Transverse colon (tissue), 4 donors: ENCODE data around the gene HIVEP3. TPM values are rescaled to one million over a fixed set of nuclear protein-coding genes. Genes with fewer than 3 reads are reported as not detected.

ENCODE experiments used
- DNase-seq: peaks from one replicate; pipeline ENCODE4 v3.0.0-alpha.2; 2019
- H3K27ac ChIP-seq, 4 donors: fragments of 200-600 bp; sonication (generic); 2 replicates each; pipeline ENCODE4 v1.5.1; 2016 to 2018; ENCODE audit warnings: inconsistent platforms in 4 of 4
- H3K27me3 ChIP-seq: fragments of 200-600 bp; sonication (generic); 2 replicates; pipeline ENCODE4 v1.5.1; 2017; ENCODE audit warnings: inconsistent platforms
- H3K36me3 ChIP-seq, 4 donors: fragments of 200-600 bp; sonication (generic); 2 replicates each; pipeline ENCODE4 v1.5.1; 2017 to 2019; ENCODE audit warnings: inconsistent platforms in 4 of 4
- H3K4me1 ChIP-seq, 4 donors: fragments of 200-600 bp; sonication (generic); 2 replicates each; pipeline ENCODE4 v1.5.1; 2017 to 2020; ENCODE audit warnings: inconsistent platforms in 4 of 4
- H3K4me3 ChIP-seq, 4 donors: fragments of 200-600 bp; sonication (generic); 1 replicate in 1 of 4; 2 replicates in 3 of 4; pipeline versions ENCODE4 v1.5.1 to v1.6.1; 2017 to 2019; ENCODE audit warnings: inconsistent platforms in 4 of 4
- H3K9me3 ChIP-seq, 2 donors: fragments of 200-600 bp; sonication (generic); 2 replicates each; pipeline ENCODE4 v1.5.1; 2017 to 2019; ENCODE audit warnings: inconsistent platforms in 2 of 2
- EP300 ChIP-seq: sonication (generic); formaldehyde crosslinking; IDR thresholded peaks from one replicate; pipeline ENCODE4 v1.6.1; 2017; ENCODE audit warnings: antibody characterized with exemption, low read depth
- POLR2A ChIP-seq: fragments of 450-650 bp; IDR thresholded peaks from one replicate; pipeline ENCODE4 v1.6.1; 2016; ENCODE audit warnings: antibody characterized with exemption, mild to moderate bottlenecking, moderate library complexity
- POLR2AphosphoS5 ChIP-seq, 3 donors: sonication (generic); formaldehyde crosslinking; IDR thresholded peaks; one replicate each; pipeline ENCODE4 v1.6.1; 2016; ENCODE audit warnings: antibody characterized with exemption in 3 of 3
- WGBS, 2 donors: methylation state at CpG; one replicate each; pipeline ENCODE4 v1.1.5; 2018; ENCODE audit warnings: low coverage in 1 of 2; 5-methylcytosine and 5-hydroxymethylcytosine counted together
- in situ Hi-C, 4 donors: fragments of 200-750 bp; cut with MboI; loops; one replicate each; pipeline versions ENCODE4 v1.15.0 to v1.15.1; 2017; ENCODE audit warnings: low sequenced_read_pairs in 3 of 4, low pct_ligation_motif_present in 1 of 4, low pct_unique_long_range_greater_than_20kb in 1 of 4
- intact Hi-C: fragments of 100-400 bp; cut with DNase I; formaldehyde crosslinking; loops from one replicate; pipeline ENCODE4 v1.15.1; 2023; ENCODE audit warnings: low total_unique reads
- total RNA-seq, 4 donors: library from RNA; depleted of rRNA; stranded (reverse); fragments of >200 nt; gene quantifications; one replicate each; pipeline ENCODE4 v1.1.0, GENCODE V29; 2016
- TF ChIP-seq, protein P1 (sequence below), 5 experiments: fragments of 200-600 bp in 3 of 5; fragments of 450-650 bp in 2 of 5; sonication (generic) in 3 of 5; IDR thresholded peaks; 1 replicate in 2 of 5; 2 replicates in 3 of 5; pipeline ENCODE4 v1.5.1; 2016 to 2017; ENCODE audit warnings: antibody characterized with exemption in 5 of 5, inconsistent platforms in 3 of 5, mild to moderate bottlenecking in 2 of 5, moderate library complexity in 1 of 5

The HIVEP3 gene
- total RNA-seq, 4 donors from 2014 or later = 3.7 to 15.0 (median 5.2) TPM

DNA sequence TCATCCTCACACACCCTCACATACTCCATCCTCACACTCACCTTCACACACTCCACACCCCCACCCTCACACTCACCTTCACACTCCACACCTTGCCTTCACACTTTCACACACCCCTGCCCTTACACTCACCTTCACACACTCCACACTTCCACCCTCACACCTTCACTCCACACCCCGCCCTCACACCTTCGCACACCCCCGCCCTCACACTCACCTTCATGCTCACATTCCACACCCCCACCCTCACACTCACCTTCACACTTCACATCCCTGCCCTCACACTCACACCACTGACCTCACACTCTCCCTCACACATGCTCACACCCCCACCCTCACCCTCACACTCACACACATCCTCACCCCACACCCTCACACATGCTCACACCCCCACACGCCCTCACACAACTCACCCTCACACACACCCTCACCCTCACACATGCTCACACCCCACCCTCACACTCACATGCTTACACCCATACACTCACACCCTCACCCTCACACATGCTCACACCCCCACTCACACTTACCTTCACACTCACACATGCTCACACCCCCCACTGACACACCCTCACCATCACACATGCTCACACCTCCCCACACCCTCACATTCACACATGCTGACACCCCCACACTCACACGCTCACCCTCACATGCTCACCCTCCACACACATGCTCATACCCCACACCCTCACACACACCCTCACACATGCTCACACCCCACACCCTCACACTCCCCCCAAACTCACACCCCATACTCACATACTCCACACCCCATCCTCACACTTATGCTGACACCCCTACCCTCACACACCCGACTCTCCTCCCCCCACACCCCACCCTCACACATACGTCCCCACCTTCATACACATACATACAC, 389.8 kb downstream of the HIVEP3 start:
- intact Hi-C loops (no loop called here), in situ Hi-C loops (no loop called here)
- H3K4me1 ChIP-seq = no peaks in the 10 kb centered on the region
- no peak for DNase-seq
- H3K27me3 ChIP-seq = no peaks in the 10 kb centered on the region
- H3K27ac ChIP-seq = no peak overlapping the region
- H3K4me3 ChIP-seq = no peak overlapping the region
- no peaks in the 10 kb centered on the region for H3K36me3 ChIP-seq
- TF ChIP-seq POLR2AphosphoS5 (IDR thresholded peaks at IDR 0.05) (no peak), POLR2A (no peak), EP300 (no peak)
- TF ChIP-seq, protein P1, sequence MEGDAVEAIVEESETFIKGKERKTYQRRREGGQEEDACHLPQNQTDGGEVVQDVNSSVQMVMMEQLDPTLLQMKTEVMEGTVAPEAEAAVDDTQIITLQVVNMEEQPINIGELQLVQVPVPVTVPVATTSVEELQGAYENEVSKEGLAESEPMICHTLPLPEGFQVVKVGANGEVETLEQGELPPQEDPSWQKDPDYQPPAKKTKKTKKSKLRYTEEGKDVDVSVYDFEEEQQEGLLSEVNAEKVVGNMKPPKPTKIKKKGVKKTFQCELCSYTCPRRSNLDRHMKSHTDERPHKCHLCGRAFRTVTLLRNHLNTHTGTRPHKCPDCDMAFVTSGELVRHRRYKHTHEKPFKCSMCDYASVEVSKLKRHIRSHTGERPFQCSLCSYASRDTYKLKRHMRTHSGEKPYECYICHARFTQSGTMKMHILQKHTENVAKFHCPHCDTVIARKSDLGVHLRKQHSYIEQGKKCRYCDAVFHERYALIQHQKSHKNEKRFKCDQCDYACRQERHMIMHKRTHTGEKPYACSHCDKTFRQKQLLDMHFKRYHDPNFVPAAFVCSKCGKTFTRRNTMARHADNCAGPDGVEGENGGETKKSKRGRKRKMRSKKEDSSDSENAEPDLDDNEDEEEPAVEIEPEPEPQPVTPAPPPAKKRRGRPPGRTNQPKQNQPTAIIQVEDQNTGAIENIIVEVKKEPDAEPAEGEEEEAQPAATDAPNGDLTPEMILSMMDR (IDR thresholded peaks at IDR 0.05) = no peak
- no peaks in the 10 kb centered on the region for H3K9me3 ChIP-seq
- WGBS, 2 donors = 68 to 75% methylated on average over 6 to 7 of the region's 7 CpGs

DNA sequence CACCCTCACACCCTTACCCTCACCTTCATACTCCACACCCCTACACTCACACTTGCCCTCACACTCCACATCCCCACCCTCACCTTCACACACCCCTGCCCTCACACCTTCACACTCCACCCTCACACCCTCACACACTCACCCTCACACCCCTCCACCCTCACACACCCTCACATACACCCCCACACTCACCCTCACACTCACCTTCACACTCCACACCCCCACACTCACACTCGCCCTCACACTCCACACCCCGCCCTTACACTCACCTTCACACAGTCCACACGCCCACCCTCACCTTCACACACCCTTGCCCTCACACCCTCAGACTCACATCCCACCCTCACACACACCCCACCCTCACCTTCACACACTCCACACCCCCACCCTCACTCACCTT, 390.6 kb downstream of the HIVEP3 start:
- no peaks in the 10 kb centered on the region for H3K27me3 ChIP-seq
- intact Hi-C loops (no loop called here), in situ Hi-C loops (no loop called here)
- H3K4me3 ChIP-seq = no peak overlapping the region
- H3K27ac ChIP-seq = no peak overlapping the region
- H3K9me3 ChIP-seq = no peaks in the 10 kb centered on the region
- no peak for DNase-seq
- 71 to 84% methylated on average over 3 of the region's 3 CpGs for WGBS, 2 donors
- H3K36me3 ChIP-seq = no peaks in the 10 kb centered on the region
- H3K4me1 ChIP-seq = no peaks in the 10 kb centered on the region
- TF ChIP-seq POLR2A (no peak), POLR2AphosphoS5 (IDR thresholded peaks at IDR 0.05) (no peak), EP300 (no peak)
- TF ChIP-seq, protein P1 (IDR thresholded peaks at IDR 0.05) = no peak

DNA sequence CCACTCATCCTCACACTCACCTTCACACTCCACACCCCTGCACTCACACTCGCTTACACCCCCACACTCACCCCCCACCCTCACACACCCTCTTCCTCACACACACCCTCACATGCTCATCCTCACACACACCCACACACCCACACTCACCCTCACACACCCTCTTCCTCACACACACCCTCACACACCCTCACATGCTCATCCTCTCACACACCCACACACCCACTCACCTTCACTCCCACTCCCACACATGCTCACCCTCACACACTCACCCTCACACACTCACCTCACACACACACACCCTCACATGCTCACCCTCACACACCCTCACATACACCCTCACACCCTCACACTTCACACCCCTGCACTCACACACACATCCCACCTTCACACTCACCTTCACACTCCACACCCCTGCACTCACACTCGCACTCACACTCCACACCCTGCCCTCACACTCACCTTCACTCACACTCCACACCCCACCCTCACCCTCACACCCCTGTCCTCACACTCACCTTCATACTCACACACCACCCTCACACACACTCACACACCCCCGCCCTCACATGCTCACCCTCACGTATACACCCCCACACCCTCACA, 391.7 kb downstream of the HIVEP3 start:
- WGBS, 2 donors = 90 to 93% methylated on average over 3 to 4 of the region's 4 CpGs
- H3K36me3 ChIP-seq = no peaks in the 10 kb centered on the region
- no peak overlapping the region for H3K4me3 ChIP-seq
- intact Hi-C loops = no loop called here
- in situ Hi-C loops = no loop called here
- no peaks in the 10 kb centered on the region for H3K4me1 ChIP-seq
- DNase-seq = no peak
- H3K9me3 ChIP-seq = no peaks in the 10 kb centered on the region
- TF ChIP-seq POLR2AphosphoS5 (IDR thresholded peaks at IDR 0.05) (no peak), POLR2A (no peak), EP300 (no peak)
- H3K27ac ChIP-seq = no peak overlapping the region
- H3K27me3 ChIP-seq = no peaks in the 10 kb centered on the region

GRCh38 chr1:41525891-41526587, 392.7 kb downstream of the HIVEP3 start:
- no peak for TF ChIP-seq POLR2AphosphoS5 (IDR thresholded peaks at IDR 0.05)
- TF ChIP-seq EP300 = no peak
- TF ChIP-seq, protein P1 (IDR thresholded peaks at IDR 0.05) = no peak
- TF ChIP-seq POLR2A = no peak
- H3K9me3 ChIP-seq = no peaks in the 10 kb centered on the region
- in situ Hi-C loops (no loop called here), intact Hi-C loops (no loop called here)
- H3K27me3 ChIP-seq = no peaks in the 10 kb centered on the region
- DNase-seq = no peak
- 75 to 86% methylated on average over 6 to 18 of the region's 18 CpGs for WGBS, 2 donors
- no peaks in the 10 kb centered on the region for H3K36me3 ChIP-seq
- H3K4me3 ChIP-seq = no peak overlapping the region
- no peak overlapping the region for H3K27ac ChIP-seq
- no peaks in the 10 kb centered on the region for H3K4me1 ChIP-seq
